Activated CD4-positive, alpha-beta T cell treated with anti-CD3 and anti-CD28 coated beads, Interleukin-2, amount 50 U/mL, for 48 hours (primary cell): Measurements from ENCODE around the gene CMPK2.

Source experiments
- DNase-seq, 2 experiments: peaks; one replicate each; pipeline ENCODE4 v3.0.0-alpha.2; 2020

The CMPK2 gene

GRCh38 chr2:6808426-6808825 is 57.3 kb downstream of the CMPK2 start:
- DNase-seq: no peak

- DNase-seq: no peak
These were observed 59.1 kb downstream of the CMPK2 start for GRCh38 chr2:6806604-6807003.

- no peak for DNase-seq
These were observed 65.2 kb downstream of the CMPK2 start for GRCh38 chr2:6800553-6800952.
